GM18951 (cell line): ENCODE data around the gene PLXNA4.

Experiments
- POLR2A ChIP-seq: IDR thresholded peaks from 4 replicates; pipeline ENCODE4 v1.6.1; 2011; ENCODE audit warnings: mild to moderate bottlenecking; ENCODE audit not compliant: insufficient read length, insufficient read depth; ENCODE audit errors: extremely low read depth
- in situ Hi-C: fragments of 300-500 bp; cut with MboI; formaldehyde crosslinking; loops from one replicate; pipeline ENCODE4 v1.12.0; 2022; ENCODE audit warnings: low sequenced_read_pairs, mixed read lengths, inconsistent platforms; ENCODE audit not compliant: unreplicated experiment

PLXNA4 gene

GRCh38 chr7:132102942-132103341, 473.3 kb downstream of the PLXNA4 start:
- in situ Hi-C loops = no loop called here
- no peak for TF ChIP-seq POLR2A

GRCh38 chr7:132102391-132102790, 473.9 kb downstream of the PLXNA4 start:
- TF ChIP-seq POLR2A = no peak
- in situ Hi-C loops = no loop called here

- no peak for TF ChIP-seq POLR2A
- in situ Hi-C loops = no loop called here
Measured at GRCh38 chr7:132100981-132101380, 475.3 kb downstream of the PLXNA4 start.

GRCh38 chr7:132100483-132100882, 475.8 kb downstream of the PLXNA4 start:
- TF ChIP-seq POLR2A = no peak
- in situ Hi-C loops = no loop called here

- no peak for TF ChIP-seq POLR2A
- in situ Hi-C loops = no loop called here
Measured at GRCh38 chr7:132099163-132099562, 477.1 kb downstream of the PLXNA4 start.

GRCh38 chr7:132098327-132098726, 477.9 kb downstream of the PLXNA4 start:
- in situ Hi-C loops = no loop called here

GRCh38 chr7:132097550-132098134, 478.6 kb downstream of the PLXNA4 start:
- in situ Hi-C loops = no loop called here
- no peak for TF ChIP-seq POLR2A

More at GRCh38 chr7:132098327-132098726, 477.9 kb downstream of the PLXNA4 start:
- TF ChIP-seq POLR2A = no peak

- in situ Hi-C loops = no loop called here
- no peak for TF ChIP-seq POLR2A
Measured at GRCh38 chr7:132095111-132095765, 481.0 kb downstream of the PLXNA4 start.

GRCh38 chr7:132092106-132092505, 484.2 kb downstream of the PLXNA4 start:
- in situ Hi-C loops = no loop called here
- no peak for TF ChIP-seq POLR2A

GRCh38 chr7:132091706-132092105, 484.6 kb downstream of the PLXNA4 start:
- no peak for TF ChIP-seq POLR2A
- in situ Hi-C loops = no loop called here

- TF ChIP-seq POLR2A = no peak
- in situ Hi-C loops = no loop called here
Measured at GRCh38 chr7:132090444-132090843, 485.8 kb downstream of the PLXNA4 start.

GRCh38 chr7:132089356-132089755, 486.9 kb downstream of the PLXNA4 start:
- no peak for TF ChIP-seq POLR2A
- in situ Hi-C loops = no loop called here

- in situ Hi-C loops = no loop called here
- TF ChIP-seq POLR2A = no peak
Measured at GRCh38 chr7:132087421-132087820, 488.8 kb downstream of the PLXNA4 start.

- no peak for TF ChIP-seq POLR2A
- in situ Hi-C loops = no loop called here
Measured at GRCh38 chr7:132084776-132085388, 491.4 kb downstream of the PLXNA4 start.
